Measurements from ENCODE around the gene BDKRB2. TPM values are rescaled to one million over a fixed set of nuclear protein-coding genes. Genes with fewer than 3 reads are reported as not detected.

The BDKRB2 gene
- polyA plus RNA-seq, 6 donors from 2014 or later: not detected

DNA sequence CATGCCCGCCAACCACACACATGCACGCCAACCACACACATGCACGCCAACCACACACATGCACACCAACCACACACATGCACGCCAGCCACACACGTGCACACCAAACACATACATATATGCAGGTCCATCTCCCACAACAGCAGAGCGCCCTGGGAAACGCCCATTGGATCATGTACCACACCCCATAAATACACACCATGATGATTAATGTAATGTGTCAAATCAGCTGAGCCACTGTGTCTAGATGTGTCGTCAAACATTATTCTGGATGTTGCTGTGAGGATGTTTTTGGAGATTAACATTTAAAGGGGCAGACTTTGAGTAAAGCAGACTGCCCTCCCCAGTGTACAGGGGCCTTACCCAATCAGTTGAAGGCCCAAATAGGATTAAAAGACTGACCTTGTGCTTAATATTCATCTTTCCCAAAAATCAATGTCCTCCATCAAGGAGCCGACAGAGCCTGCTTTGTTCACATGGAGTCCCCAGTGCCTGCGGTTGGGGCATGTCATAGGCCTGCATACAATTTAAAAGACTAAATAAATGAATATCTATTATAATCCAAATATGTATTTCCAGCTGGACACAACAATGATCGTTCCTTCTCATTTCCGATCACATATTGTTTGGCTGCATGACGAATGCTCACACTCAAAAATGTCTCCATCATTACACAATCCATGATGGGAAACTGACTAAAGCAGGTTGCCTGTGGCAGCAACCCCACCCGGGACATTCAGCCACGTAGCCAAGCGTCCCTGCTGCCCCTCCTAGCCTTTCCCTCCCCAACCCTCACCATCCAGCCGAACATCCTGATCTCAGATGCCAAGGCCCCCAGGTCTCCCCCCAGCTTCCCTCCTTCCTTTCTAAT is 23.2 kb upstream of the BDKRB2 start:
- DNase-seq: no peak
- Mint-ChIP-seq H3K4me3 (no peak overlapping the region), H3K27ac (no peak overlapping the region), H3K9me3 (peaks cover 0 to 6% (median 0%) of the 10 kb centered on the region in 7 donors), H3K4me1 (peaks cover 0 to 10% (median 0%) of the 10 kb centered on the region in 3 donors), H3K27me3 (peaks cover 14 to 39% (median 33%) of the 10 kb centered on the region in 3 donors), H3K36me3 (no peaks in the 10 kb centered on the region)
- ATAC-seq (ENCODE audit: low read depth in 2 of 2): no peak

DNA sequence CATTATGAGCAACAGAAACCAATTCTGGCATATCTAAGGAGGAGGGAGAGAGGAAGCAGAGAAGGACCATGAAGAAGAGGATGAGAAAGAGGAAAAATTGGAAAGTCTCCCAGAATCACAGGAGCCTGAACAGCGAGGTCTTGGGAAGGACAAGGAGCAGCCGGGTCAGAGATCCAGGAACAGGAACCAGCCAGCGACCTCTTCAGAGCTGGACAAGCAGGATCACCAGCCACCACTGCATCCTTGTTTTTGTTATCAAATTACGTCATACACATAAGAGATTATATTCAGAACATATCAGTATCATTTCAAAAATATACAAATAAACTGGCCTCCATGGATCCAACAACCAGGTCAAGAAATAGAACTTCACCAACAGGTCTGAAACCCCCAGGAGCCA is 22.1 kb upstream of the BDKRB2 start:
- DNase-seq (no peak), ATAC-seq (ENCODE audit: low read depth in 2 of 2) (no peak)
- H3K9me3 Mint-ChIP-seq: peaks cover 0 to 6% (median 0%) of the 10 kb centered on the region in 7 donors
- no peaks in the 10 kb centered on the region for H3K36me3 Mint-ChIP-seq
- H3K4me1 Mint-ChIP-seq: peaks cover 0 to 6% (median 0%) of the 10 kb centered on the region in 3 donors
- peaks cover 19 to 47% (median 44%) of the 10 kb centered on the region in 3 donors for H3K27me3 Mint-ChIP-seq
- no peak overlapping the region for H3K27ac Mint-ChIP-seq
- H3K4me3 Mint-ChIP-seq: no peak overlapping the region

DNA sequence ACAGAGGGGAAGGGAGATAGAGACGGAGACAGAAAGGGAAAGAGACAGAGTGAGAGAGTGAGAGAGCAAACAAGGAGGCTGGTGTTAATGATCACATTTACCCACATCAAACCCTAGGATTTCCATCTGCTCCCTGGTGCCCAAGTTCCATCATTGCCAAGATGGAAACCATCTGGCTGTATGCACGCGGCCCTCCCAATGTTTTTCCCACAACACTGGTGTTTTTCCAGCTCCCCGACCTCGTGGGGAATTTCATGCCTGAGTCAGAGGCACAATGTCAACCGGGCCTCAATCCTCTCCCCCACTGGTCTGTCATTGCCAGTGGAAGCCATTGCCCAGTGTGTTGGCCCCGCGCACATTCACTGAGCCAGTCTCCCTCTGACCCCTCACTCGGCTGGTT is 19.9 kb upstream of the BDKRB2 start:
- peak overlapping the region in 1 of 6 donors; percentile 48 for H3K27ac Mint-ChIP-seq
- H3K4me3 Mint-ChIP-seq: no peak overlapping the region
- no peaks in the 10 kb centered on the region for H3K4me1 Mint-ChIP-seq
- DNase-seq: no peak
- peaks cover 30 to 65% (median 63%) of the 10 kb centered on the region in 3 donors for H3K27me3 Mint-ChIP-seq
- H3K9me3 Mint-ChIP-seq: peaks cover 0 to 6% (median 0%) of the 10 kb centered on the region in 7 donors
- no peaks in the 10 kb centered on the region for H3K36me3 Mint-ChIP-seq
- ATAC-seq (ENCODE audit: low read depth in 2 of 2): no peak

DNA sequence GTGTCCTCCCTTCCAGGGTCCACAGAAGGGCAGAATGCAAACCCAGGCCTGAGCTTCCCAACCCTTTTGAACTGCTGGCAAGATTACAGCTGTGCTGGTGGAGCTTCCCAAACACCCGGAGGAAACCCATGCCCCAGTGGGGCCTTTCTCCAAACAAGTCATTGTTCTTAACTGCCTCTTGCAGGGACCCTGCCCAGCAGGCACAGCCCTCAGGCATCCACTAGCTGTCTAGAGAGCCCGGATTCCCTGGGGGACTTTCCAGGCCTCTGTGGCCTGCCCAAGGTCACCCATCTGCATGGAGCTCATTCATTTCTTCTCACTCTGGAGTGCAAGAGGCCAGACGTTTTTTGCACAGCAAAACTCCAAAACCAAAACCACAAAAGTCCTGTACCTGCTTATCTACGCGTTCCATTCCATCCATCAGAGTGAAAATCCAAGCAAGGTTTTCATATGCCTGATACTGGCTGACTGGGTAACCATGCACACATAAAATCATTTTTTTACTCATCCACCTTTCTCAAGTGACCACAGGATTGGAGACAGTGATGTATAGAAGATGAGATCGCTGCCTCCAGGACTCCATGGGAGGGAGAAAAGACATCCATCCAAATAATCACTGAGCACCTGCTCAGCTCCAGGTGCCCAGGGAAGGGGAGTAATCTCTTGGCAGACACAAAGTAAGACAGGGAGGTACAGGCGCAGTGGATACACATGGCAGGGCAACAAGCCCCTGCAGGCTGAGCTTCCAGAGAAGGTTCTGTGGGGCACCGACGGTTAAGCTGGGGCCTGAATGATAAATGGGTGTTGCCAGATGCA is 17.2 kb upstream of the BDKRB2 start:
- Mint-ChIP-seq H3K9me3 (no peaks in the 10 kb centered on the region), H3K4me1 (no peaks in the 10 kb centered on the region), H3K36me3 (no peaks in the 10 kb centered on the region), H3K27ac (no peak overlapping the region), H3K4me3 (no peak overlapping the region), H3K27me3 (peaks cover 30 to 62% (median 55%) of the 10 kb centered on the region in 3 donors)
- ATAC-seq (ENCODE audit: low read depth in 2 of 2) (no peak), DNase-seq (no peak)

DNA sequence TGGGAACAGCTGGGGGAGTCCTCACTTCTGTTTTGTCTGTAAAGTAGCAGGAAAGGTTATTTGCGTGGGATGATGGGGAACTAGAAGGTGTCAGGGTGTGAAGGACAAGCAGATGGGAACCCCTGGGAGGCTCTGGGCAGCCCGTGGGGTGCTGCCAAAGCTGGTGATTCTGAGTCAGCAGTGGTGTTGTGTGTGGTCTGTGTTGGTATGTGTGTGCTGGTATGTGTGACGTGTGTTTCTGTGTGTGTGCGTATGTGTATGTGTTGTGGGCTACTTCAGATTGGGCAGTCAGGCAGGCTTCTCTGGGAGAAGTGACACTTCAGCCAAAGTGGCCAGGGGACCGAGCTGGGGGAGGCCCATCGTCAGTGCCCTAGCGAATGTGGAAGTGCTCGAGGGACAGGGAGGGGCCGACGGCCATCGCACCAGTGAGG is 15.3 kb upstream of the BDKRB2 start:
- DNase-seq (no peak), ATAC-seq (ENCODE audit: low read depth in 2 of 2) (no peak)
- Mint-ChIP-seq H3K4me3 (no peak overlapping the region), H3K27ac (peak overlapping the region in 1 of 6 donors; percentile 36), H3K9me3 (no peaks in the 10 kb centered on the region), H3K27me3 (peaks cover 33 to 65% (median 54%) of the 10 kb centered on the region in 3 donors), H3K4me1 (peaks cover 0 to 5% (median 0%) of the 10 kb centered on the region in 3 donors), H3K36me3 (no peaks in the 10 kb centered on the region)

DNA sequence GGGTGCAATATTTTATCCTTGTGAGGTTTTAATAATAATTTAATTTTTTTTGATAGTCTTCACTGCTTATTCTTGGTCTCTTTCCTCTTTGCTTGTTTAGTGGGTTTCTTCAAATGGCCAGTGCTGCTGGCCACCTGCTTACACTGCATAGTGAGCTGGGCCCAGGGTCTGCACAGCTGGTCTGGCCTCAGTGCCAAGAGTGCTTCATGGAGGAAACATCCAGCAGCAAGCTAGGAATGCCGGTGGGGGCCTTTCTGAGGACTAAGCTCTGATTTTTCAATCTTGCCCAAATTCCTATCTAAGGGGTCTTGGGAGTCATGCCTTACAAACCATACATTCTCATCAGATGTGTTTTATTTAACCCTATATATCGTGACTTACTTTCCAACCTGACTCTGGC is 13.3 kb upstream of the BDKRB2 start:
- Mint-ChIP-seq H3K36me3 (no peaks in the 10 kb centered on the region), H3K4me3 (peak overlapping the region in 1 of 8 donors; percentile 76), H3K27me3 (peaks cover 33 to 66% (median 50%) of the 10 kb centered on the region in 3 donors), H3K27ac (no peak overlapping the region), H3K4me1 (peaks cover 0 to 9% (median 4%) of the 10 kb centered on the region in 3 donors), H3K9me3 (no peaks in the 10 kb centered on the region)
- ATAC-seq (ENCODE audit: low read depth in 2 of 2) (no peak), DNase-seq (no peak)

DNA sequence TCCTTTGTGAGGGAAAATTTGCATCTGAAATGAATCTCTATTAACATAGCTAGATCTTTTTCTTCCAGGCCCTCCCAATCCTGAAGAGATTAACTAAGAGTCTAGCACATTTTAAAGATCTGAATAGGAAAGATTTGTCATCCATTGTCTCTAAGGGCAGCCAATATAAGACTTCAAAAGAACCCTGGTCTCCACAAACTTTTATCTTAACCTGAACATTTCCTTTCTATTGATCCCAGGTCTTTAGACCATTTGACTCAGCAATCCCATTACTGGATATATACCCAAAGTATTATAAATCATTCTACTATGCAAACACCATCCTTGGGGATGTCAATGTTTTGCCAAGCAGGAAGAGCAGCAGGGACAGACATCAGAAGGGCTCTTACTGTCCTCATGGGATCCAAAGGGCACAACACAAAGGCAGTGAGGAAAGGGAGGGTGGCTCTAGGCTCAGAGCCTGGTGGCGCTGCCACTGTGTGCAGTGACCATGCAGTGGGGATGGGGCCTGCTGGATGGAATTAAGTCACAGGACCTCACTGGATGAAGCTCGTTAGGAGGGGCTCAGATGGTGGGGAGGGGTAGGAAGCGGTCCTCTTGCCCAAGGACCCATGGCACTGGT is 12.7 kb upstream of the BDKRB2 start:
- Mint-ChIP-seq H3K4me3 (no peak overlapping the region), H3K4me1 (peaks cover 0 to 9% (median 4%) of the 10 kb centered on the region in 3 donors), H3K36me3 (no peaks in the 10 kb centered on the region), H3K27ac (no peak overlapping the region), H3K9me3 (no peaks in the 10 kb centered on the region), H3K27me3 (peaks cover 29 to 61% (median 46%) of the 10 kb centered on the region in 3 donors)
- ATAC-seq (ENCODE audit: low read depth in 2 of 2) (no peak), DNase-seq (no peak)

DNA sequence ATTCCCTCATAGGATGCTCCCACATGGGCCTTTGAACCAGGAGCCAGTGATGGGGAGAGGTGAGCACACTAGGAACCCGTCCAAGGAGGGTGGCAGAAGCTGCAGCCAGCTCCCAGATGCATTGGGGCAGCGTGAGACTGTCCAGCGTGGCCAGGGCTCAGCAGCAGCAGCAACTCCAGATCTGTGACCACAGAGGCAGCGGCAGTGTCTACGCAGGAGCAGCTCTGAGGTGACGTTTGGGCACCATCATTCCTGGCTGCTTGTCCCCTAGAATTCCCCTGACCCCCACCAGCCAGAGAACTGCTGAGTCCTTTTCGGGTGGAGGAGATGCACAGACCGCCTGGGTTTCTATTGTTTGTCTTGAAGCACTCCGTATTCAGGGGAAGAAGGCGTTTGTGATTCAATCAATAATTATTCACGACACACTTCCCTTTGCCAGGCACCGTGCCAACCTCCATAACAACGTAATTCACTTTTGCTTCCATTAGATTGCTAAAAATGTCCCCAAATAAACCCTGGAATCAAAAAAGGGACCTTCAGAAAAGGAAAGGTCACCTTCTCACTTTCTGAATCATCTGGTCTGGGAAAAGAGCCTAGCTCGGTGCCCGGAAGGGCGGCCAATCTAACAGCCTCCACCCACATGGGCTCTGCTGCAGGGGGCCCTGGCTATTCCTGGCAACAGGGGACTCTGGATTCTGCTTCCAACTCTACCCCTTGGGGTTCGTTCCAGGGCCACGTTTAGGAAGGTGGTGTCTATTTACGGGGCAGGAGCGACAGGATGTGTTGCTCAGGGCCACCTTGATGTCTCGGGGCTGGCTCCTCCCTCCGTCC is 11.4 kb upstream of the BDKRB2 start:
- H3K9me3 Mint-ChIP-seq: no peaks in the 10 kb centered on the region
- ATAC-seq (ENCODE audit: low read depth in 2 of 2) (no peak), DNase-seq (no peak)
- H3K4me3 Mint-ChIP-seq: no peak overlapping the region
- no peaks in the 10 kb centered on the region for H3K36me3 Mint-ChIP-seq
- no peak overlapping the region for H3K27ac Mint-ChIP-seq
- H3K4me1 Mint-ChIP-seq: peaks cover 4 to 12% (median 7%) of the 10 kb centered on the region in 3 donors
- peaks cover 30 to 58% (median 49%) of the 10 kb centered on the region in 3 donors for H3K27me3 Mint-ChIP-seq

DNA sequence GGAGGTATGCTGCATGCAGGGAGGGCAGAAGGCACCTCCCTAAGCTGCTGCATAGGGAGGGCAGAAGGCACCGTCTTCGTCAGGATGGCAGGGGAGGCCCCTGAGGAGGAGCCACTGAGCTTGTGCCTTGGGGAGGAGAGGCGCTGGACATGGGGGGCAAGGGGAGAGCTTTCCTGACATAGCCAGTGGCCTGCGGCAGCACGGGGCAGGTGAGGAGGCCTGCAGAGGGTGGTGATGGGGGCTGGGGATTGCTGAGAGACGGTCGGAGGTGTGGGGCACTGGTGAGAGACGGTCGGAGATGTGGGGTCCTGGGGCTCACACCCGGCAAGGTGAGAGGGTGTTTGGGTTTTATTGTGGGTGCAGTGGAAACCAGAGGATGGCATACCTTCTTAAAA is 10.4 kb upstream of the BDKRB2 start:
- Mint-ChIP-seq H3K4me3 (no peak overlapping the region), H3K27me3 (peaks cover 22 to 49% (median 40%) of the 10 kb centered on the region in 3 donors), H3K4me1 (peaks cover 10 to 23% (median 14%) of the 10 kb centered on the region in 3 donors), H3K36me3 (no peaks in the 10 kb centered on the region), H3K9me3 (no peaks in the 10 kb centered on the region), H3K27ac (peak overlapping the region in 2 of 6 donors; percentile 40 to 86)
- DNase-seq (no peak), ATAC-seq (ENCODE audit: low read depth in 2 of 2) (no peak)

DNA sequence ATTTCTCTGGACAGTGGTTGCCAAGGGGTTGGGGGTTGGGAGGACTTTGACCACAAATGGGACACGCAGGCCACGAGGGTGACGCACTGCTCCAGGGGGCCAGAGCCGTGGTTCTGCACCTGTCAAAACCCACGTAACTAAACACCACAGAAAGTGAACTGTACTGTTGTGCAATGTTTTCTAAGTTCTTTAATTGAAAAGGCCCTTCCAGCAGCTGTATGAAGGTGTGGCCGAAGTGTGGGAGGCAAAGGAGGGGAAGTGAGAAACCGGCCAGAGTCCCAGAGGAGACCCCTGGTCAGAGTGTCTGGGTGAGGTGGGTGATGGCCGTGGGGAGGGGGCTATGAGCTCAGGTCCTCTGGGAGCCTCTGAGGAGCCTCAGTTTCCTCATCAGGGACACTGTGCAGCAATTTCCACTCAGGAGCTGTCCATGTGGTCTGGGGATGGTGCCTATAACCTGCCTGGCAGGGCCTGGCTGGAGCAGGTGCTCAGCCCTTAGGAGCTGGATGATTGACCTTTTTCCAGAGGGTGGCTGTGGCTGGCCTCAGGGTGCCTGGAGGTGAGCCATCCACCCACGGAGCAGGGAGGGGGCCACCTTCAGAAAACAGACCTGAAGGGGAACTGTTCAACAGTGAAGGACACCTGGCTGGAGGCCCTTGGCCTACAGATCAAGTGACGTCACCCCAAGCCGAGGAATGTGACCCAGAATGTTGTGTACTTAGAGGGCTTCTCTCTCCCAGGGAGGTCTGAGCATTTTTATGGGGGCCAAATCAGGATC is 9.8 kb upstream of the BDKRB2 start:
- H3K27ac Mint-ChIP-seq: peak overlapping the region in 2 of 6 donors; percentile 40 to 86
- no peaks in the 10 kb centered on the region for H3K9me3 Mint-ChIP-seq
- ATAC-seq (ENCODE audit: low read depth in 2 of 2) (no peak), DNase-seq (no peak)
- H3K4me3 Mint-ChIP-seq: no peak overlapping the region
- H3K36me3 Mint-ChIP-seq: no peaks in the 10 kb centered on the region
- peaks cover 10 to 25% (median 14%) of the 10 kb centered on the region in 3 donors for H3K4me1 Mint-ChIP-seq
- peaks cover 20 to 43% (median 41%) of the 10 kb centered on the region in 3 donors for H3K27me3 Mint-ChIP-seq

DNA sequence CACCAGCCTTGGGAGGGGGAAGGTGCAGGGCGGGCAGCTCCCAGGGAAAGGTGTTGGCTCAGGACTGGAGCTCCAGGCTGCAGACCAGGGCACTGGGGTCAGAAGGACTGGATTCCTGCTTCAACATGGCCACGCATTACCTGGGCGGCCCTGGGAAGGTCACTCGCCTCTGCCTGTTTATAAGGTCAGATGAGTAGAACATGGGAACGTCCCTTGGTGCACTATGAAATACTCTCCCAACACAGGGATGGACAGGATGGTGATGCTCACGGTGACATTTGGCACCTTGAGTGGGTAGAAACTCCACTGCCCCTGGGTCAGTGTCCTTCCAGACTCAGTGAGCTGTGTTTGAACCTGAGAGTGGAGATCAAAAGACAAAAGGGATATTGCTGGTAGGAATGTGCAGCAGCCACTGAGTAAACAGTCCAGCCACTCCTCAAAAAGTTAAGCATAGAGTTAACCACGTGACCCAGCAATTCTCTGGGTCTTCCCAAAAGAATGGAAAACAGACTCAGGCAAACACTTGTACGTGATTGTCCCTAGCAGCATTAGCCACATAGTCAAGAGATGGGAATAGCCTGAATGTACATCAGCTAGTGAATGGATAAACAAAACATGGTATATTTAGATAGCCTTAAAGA is 9.1 kb upstream of the BDKRB2 start:
- Mint-ChIP-seq H3K9me3 (no peaks in the 10 kb centered on the region), H3K36me3 (no peaks in the 10 kb centered on the region), H3K27me3 (peaks cover 20 to 41% (median 36%) of the 10 kb centered on the region in 3 donors), H3K27ac (no peak overlapping the region), H3K4me1 (peaks cover 10 to 25% (median 14%) of the 10 kb centered on the region in 3 donors), H3K4me3 (peak overlapping the region in 1 of 8 donors; percentile 34)
- DNase-seq (no peak), ATAC-seq (ENCODE audit: low read depth in 2 of 2) (no peak)

Data from naive B cell (primary cell).